ENCODE measurements around the gene PRKAG3. TPM values are rescaled to one million over a fixed set of nuclear protein-coding genes. Genes with fewer than 3 reads are reported as not detected.

The PRKAG3 gene
- total RNA-seq, 1 donor from 2014 or later: 0.14 TPM

GRCh38 chr2:218811382-218811781, 20.2 kb downstream of the PRKAG3 start:
- no peak overlapping the region for H3K27ac ChIP-seq (replicated peaks)
- H3K9me3 ChIP-seq (replicated peaks): no peaks in the 10 kb centered on the region
- no peak for DNase-seq
- H3K4me3 ChIP-seq: no peak overlapping the region
- no peaks in the 10 kb centered on the region for H3K27me3 ChIP-seq (ENCODE audit: low read depth)
- peaks cover 7% of the 10 kb centered on the region for H3K4me1 ChIP-seq
- intact Hi-C loops (cut with micrococcal nuclease): no loop called here
- peaks cover 41% of the 10 kb centered on the region for H3K36me3 ChIP-seq
- TF ChIP-seq CTCF (IDR thresholded peaks at IDR 0.05; ENCODE audit: borderline replicate concordance): no peak

- Histone ChIP-seq H3K9me3 (replicated peaks) (no peaks in the 10 kb centered on the region), H3K36me3 (peaks cover 32% of the 10 kb centered on the region), H3K4me1 (peaks cover 17% of the 10 kb centered on the region), H3K27me3 (ENCODE audit: low read depth) (no peaks in the 10 kb centered on the region), H3K27ac (replicated peaks) (no peak overlapping the region), H3K4me3 (no peak overlapping the region)
- DNase-seq: no peak
- intact Hi-C loops (cut with micrococcal nuclease): no loop called here
- TF ChIP-seq CTCF (IDR thresholded peaks at IDR 0.05; ENCODE audit: borderline replicate concordance): no peak
Observed at GRCh38 chr2:218810256-218810655, 21.3 kb downstream of the PRKAG3 start.

- DNase-seq: no peak
- Histone ChIP-seq H3K36me3 (peaks cover 27% of the 10 kb centered on the region), H3K4me1 (peaks cover 19% of the 10 kb centered on the region), H3K27me3 (ENCODE audit: low read depth) (no peaks in the 10 kb centered on the region), H3K27ac (replicated peaks) (no peak overlapping the region), H3K9me3 (replicated peaks) (peaks cover 6% of the 10 kb centered on the region), H3K4me3 (no peak overlapping the region)
- no peak for TF ChIP-seq CTCF (IDR thresholded peaks at IDR 0.05; ENCODE audit: borderline replicate concordance)
- intact Hi-C loops (cut with micrococcal nuclease): no loop called here
Observed at GRCh38 chr2:218809515-218809914, 22.1 kb downstream of the PRKAG3 start.

- Histone ChIP-seq H3K27me3 (ENCODE audit: low read depth) (no peaks in the 10 kb centered on the region), H3K36me3 (peaks cover 12% of the 10 kb centered on the region), H3K9me3 (replicated peaks) (peaks cover 19% of the 10 kb centered on the region), H3K4me3 (no peak overlapping the region), H3K27ac (replicated peaks) (peak overlapping the region; percentile 82), H3K4me1 (peaks cover 19% of the 10 kb centered on the region)
- intact Hi-C loops (cut with micrococcal nuclease): no loop called here
- TF ChIP-seq CTCF (IDR thresholded peaks at IDR 0.05; ENCODE audit: borderline replicate concordance): no peak
- no peak for DNase-seq
Observed at GRCh38 chr2:218807626-218808025, 24.0 kb downstream of the PRKAG3 start.

GRCh38 chr2:218806346-218806978, 25.1 kb downstream of the PRKAG3 start:
- peaks cover 19% of the 10 kb centered on the region for H3K9me3 ChIP-seq (replicated peaks)
- DNase-seq: peak; percentile 69
- no peaks in the 10 kb centered on the region for H3K27me3 ChIP-seq (ENCODE audit: low read depth)
- intact Hi-C loops (cut with micrococcal nuclease): no loop called here
- peaks cover 6% of the 10 kb centered on the region for H3K36me3 ChIP-seq
- peak overlapping the region; percentile 6 for H3K4me3 ChIP-seq
- peak overlapping the region; percentile 82 for H3K27ac ChIP-seq (replicated peaks)
- H3K4me1 ChIP-seq: peaks cover 19% of the 10 kb centered on the region
- TF ChIP-seq CTCF (IDR thresholded peaks at IDR 0.05; ENCODE audit: borderline replicate concordance): no peak

Measured in left ventricle myocardium inferior (tissue), 1 donor.